NCI-H1930 (cell line): ENCODE results near the gene MGAT4B.
"Not testable (repeated sequence)": the region's sequence is repeated elsewhere in the genome, so short reads cannot be mapped to it uniquely, and the experiment has no call there.

Source experiments
- DNase-seq, 2 experiments: peaks; one replicate each; lab custom pipeline; 2025; lab: John Stamatoyannopoulos, UW

The MGAT4B gene

DNA sequence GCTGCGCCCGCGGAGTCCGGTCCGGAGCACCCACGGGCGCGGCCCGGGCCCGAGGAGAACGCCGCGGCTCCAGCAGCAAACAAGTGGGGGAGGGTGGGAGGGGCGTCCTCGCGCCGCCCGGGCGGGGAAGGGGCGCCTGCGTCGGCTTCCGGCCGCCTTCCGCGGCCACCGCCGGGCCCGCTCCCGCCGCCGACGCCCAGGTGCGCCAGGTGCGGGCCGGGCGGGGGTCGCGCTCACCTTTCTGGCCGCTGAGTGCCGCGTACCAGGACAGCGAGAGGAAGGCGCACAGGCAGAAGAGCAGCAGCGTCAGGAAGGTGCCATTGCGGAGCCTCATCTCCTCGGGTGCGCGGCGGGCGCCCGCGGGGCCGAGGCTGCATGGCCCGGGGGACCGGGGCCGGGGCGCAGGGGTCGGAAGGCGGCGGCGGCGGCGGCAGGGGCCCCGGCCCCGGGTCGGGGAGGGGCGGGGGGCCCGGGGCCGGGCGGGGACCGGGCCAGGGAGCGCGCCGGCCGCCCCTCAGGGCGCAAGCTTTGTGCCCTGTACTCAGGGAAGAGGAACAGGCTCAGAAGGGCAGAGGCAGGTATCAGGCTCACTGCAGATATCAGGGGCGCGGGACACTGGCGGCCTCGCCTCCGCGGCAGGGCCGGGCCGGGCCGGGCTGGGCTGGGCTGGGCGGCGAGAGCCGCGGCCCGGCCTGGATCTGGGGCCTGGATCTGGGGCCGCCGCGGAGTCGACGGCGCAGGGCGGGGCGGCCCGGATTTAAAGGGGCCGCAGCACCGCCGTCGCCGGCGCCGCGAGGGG is at the start of gene MGAT4B:
Gene MGAT4B (minus strand): TSS at position 617 of the 799 bp plus-strand sequence. CDS start 283 bp downstream, at position 334.
- peak; percentile 26 to 35 for DNase-seq

DNA sequence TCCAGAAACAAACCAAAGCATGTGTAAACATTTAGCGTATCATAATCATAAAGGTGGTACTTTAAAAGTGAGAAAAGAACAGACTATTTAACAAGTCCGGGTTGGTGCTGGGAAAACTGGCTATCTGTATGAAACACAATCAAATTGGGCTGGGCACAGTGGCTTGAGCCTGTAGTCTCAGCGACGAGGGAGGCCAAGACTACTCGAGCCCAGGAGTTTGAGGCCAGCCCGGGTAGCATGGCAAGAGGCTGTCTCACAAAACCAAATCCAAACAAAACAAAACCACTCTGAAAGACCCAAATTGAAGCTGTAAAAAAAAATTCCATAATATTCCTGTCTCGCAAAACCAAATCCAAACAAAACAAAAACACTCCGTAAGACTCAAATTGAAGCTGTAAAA is 47.7 kb upstream of the MGAT4B start:
- DNase-seq, result no peak

DNA sequence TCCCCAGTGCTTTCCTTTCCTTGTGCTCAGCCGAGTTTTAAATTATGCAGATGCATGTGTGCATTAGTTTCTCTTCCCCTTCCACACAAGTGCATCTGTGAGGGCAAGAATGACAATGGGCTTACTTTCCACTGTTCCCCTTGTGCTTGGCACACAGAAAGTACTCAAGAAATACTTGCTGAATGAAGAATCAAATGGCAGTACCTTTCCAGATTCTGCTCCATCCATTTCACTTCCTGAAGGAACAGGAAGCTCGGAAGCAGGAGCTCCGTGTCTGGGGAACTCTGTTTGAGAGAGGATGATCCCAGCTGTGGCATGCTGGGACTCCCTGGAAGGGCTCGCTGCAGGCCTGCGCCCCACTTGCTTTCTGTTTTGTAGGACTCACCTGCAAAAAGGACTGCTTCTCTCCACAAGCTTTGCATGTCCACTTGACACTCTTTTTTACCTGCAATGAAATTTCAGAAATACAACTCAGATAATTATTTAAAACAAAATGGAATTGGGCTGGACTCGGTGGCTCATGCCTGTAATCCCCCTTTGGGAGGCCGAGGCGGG is 46.4 kb upstream of the MGAT4B start:
- DNase-seq, result no peak

DNA sequence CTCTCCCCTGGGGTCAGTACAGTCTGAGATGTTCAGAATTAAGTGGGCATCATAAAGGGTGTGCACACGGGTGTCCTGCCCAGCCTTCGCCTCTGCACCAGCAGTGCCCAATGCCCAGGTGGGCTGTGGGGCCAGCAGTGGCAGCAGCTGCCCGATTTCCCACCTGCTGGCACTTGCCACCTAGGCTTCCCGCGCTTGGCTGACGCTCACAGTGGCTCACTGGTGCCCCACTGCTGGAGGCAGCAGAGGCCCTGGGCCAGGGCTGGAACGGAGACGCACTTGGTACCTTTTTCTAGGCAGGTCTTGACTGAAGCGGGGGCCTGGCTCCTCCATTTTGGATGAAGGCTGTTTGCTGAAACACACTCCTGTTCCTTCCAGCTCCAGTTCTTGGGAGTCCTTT is 35.0 kb upstream of the MGAT4B start:
- DNase-seq, result no peak

DNA sequence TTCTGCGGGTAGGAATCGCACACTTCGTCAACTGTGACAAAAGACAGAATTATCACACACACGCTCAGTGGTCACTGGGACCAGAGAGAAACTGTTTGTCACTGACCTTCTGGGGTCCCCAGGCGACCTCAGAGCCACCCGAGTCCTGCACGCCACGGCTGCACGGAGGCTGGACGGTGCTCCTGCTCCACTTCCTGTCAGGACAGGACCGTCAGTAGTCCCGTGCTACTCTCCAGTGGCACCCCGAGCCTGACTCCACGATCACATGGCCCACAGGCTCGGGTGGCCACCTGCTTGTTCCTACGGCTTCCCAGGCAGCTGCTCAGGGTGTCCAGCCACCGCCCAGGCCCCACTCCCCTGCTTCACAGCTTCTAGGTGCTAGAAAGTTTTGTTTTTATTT is 34.1 kb upstream of the MGAT4B start:
- DNase-seq, result no peak

DNA sequence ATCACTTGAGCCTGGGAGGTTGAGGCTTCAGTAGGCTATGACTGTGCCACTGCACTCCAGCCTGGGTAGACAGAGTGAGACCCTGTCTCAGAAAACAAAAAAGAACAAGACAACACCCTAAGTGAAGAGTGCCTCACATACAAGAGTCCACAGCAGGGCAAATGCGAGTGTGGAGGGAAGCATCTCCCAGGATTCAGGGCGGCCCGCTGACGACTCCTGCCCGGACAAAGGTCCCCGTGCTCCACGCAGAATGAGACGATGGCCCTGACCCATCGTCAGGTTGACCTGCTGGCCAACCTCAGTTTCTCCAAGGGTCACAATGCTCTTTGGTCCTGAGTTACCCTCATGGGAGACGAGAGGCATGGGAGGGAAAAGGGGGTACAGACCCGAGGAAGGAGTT is 33.7 kb upstream of the MGAT4B start:
- no peak for DNase-seq

DNA sequence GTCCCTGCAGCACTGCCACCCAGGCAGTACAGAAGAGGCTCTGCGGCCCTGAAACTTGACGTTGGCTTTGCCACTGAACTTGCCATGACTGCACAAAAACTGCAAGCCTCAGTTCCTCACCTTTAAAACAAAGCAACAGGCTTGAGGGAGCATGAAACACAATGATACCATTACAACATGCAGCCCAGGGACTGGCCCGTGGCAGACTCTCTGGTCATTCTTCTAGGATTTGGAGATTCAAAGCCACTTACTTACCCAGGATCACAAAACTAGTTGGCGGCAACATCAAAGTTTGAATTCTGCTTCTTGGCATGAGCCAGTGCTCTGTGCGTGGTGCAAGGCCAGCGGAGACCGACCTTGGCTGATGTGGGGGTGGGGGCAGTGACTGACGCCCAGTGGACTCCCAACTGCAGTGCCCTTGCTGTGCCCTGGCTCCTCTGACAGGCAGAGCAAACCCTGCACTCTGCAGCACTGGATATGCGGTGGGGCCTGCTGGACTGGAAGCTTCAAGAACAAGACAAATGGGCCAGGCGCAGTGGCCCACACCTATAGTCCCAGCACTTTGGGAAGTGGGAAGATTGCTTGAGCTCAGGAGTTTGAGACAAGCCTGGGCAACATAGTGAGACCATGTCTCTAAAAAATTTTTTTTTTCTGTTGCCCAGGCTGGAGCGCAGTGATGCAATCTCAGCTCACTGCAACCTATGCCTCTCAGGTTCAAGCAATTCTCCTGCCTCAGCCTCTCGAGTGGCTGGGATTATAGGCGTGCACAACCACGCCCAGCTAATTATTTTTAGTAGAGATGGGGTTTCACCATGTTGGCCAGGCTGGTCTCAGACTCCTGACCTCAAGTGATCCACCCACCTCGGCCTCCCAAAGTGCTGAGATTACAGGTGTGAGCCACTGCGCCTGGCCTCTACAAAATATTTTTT is 32.9 kb upstream of the MGAT4B start:
- no peak for DNase-seq

DNA sequence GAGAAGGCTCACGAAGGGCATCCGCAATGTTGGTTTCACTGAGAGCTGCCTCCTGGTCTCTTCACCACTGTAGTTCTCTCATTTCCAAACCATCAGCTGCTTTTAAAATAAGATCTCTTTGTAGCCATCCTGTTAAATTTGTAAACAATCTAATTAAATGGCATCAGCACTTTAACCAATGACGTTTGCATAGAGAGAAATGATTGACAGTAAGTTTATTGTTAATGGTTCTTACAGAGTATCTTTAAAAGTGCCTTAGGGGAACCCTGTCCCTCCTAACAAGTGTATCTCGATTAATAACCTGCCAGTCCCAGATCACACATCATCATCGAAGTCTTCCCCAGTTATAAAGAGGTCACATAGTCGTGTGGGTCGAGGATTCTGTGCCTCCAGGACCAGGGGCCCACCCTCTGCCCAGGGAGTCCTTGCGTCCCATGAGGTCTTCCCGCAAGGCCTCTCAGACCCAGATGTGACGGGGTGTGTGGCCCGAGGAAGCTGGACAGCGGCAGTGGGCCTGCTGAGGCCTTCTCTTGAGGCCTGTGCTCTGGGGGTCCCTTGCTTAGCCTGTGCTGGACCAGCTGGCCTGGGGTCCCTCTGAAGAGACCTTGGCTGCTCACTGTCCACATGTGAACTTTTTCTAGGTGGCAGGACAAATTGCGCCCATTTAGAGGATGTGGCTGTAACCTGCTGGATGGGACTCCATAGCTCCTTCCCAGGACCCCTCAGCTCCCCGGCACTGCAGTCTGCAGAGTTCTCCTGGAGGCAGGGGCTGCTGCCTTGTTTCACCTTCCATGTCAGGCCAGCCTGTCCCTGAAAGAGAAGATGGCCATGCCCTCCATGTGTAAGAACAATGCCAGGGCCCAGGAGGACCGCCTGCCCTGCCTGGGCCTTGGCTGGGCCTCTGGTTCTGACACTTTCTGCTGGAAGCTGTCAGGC is 30.7 kb upstream of the MGAT4B start:
- DNase-seq, result no peak

DNA sequence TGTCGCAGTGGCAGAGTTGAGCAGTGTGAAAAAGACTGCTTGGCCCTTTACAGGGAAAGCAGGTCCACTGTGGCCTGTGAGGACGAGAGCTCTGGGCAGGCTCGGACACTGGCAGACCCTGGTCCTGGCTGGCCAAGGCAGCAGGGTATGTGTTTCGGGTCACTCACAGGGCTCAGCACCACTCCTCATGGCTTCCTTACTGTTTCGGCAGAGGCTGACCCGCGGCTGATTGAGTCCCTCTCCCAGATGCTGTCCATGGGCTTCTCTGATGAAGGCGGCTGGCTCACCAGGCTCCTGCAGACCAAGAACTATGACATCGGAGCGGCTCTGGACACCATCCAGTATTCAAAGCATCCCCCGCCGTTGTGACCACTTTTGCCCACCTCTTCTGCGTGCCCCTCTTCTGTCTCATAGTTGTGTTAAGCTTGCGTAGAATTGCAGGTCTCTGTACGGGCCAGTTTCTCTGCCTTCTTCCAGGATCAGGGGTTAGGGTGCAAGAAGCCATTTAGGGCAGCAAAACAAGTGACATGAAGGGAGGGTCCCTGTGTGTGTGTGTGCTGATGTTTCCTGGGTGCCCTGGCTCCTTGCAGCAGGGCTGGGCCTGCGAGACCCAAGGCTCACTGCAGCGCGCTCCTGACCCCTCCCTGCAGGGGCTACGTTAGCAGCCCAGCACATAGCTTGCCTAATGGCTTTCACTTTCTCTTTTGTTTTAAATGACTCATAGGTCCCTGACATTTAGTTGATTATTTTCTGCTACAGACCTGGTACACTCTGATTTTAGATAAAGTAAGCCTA is 29.8 kb upstream of the MGAT4B start:
- DNase-seq, result no peak

DNA sequence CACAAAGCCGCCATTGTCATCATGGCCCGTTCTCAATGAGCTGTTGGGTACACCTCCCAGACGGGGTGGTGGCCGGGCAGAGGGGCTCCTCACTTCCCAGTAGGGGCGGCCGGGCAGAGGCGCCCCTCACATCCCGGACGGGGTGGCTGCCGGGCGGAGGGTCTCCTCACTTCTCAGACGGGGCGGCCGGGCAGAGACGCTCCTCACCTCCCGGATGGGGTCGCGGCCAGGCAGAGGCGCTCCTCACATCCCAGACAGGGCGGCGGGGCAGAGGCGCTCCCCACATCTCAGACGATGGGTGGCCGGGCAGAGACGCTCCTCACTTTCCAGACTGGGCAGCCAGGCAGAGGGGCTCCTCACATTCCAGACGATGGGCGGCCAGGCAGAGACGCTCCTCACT is 28.2 kb upstream of the MGAT4B start:
- DNase-seq, result not testable (repeated sequence)

DNA sequence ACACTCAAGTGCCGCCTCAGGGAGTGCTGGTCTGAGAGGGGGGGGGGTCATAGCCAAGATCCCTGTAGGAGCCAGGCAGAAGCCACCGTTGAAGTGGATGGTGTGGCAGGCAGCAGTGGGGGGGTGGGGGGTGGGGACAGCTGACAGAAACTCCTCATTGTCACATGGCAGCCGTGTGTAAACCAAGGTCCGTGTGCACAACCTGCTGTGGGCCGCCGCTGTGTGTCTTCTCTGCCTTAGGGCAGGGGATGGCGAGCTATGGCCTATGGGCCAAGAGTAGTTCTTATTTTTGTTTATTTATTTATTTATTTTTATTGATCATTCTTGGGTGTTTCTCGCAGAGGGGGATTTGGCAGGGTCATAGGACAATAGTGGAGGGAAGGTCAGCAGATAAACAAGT is 27.5 kb upstream of the MGAT4B start:
- DNase-seq, result no peak

DNA sequence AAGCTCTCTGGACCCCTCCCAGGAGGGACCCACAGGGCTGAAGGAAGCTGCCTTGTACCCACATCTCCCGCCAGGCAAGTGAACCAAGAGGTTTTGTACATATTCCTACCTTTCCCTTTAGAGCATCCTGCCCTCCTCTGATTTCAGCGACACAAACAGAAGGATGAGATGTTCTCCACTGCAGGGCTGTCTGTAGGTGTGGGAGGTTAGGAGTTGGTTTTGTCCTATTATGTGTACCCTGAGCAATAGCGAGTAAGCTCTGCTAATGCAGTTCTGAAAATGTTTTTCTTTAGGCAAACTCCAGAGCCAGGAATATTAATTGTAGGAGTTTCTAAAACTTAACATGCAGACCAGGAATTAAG is 27.0 kb upstream of the MGAT4B start:
- DNase-seq, result no peak

DNA sequence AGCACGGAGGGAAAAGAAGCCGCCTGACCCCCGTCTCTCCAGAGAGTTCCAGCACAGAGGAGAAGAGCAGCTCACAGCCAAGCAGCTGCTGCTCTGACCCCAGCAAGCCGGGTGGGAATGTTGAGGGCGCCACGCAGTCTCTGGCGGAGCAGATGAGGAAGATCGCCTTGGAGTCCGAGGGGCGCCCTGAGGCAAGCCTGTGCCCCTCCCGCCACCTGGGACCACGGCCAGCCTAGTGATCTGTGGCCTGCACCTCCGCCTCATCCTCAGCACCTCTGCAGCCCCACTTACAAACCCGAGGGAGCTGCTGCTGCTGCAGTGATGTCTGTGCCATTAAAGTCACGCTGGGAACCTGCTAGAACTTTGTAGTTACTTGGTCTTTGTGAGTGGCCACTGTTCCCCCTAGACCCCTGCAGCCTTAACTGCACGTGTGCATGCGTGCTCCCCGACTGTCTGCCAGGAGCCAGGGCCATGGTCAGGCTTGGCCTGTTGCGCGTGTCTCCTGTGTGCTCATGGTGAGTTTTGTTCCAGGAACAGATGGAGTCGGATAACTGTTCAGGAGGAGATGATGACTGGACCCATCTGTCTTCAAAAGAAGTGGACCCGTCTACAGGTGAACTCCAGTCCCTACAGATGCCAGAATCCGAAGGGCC is 26.5 kb upstream of the MGAT4B start:
- DNase-seq, result no peak

DNA sequence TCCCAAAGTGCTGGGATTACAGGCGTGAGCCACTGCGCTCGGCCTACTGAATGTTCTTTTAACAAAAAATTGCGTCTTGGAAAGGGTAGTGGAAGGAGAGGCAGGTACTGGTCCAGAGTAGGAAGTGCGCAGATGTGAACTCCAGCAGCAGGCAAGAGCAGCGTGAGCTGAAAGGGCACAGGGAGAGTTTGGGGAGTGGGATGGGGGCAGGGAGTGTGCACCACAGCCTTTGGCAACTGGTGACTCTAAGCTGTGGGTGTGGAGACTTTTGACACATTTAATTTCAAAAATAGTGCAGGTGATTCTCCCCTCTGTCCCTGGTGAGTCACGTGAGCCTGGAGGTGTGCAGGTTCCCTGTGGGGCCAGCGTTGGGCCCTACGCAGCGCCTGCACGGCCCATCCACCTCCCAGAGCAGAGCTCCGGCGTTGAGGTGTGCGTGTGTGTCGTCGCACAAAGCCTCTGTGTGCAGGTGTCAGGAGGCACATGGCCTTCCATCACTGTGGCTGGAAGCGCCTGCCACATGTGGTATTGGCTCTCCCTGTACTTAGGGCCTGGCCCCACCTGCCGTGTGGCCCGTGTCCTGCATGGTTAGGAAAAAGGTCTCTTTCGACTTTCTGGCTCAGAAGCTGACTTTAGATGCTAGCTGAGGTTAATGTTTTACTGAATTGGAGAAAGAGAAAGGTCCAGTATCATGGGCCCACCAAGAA is 25.5 kb upstream of the MGAT4B start:
- no peak for DNase-seq

DNA sequence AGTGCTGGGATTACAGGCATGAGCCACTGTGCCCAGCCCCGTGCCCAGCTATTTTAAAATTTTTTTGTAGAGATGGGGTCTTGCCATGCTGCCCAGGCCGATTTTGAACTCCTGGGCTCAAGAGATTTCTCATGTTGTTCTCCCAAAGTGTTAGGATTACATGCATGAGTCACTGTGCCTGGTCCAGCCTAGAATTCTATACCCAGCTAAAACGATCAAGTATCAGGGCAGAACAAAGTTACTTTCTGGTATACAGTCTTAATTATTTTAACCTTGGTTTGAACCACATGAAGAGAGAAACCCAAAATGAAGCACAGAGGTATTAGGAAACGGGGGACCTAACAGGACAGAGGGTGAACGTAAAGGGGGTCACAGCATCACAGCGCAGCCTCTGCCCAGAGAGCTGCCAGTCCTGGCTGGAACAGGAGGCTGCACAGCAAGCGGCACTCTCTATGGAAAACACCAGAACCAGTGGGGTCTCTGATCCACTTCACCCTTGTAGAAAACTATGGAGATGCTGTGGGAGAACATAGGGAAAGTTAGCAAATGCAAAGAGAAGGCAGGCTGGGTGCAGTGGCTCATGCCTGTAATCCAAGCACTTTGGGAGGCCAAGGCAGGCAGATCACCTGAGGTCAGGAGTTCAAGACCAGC is 24.3 kb upstream of the MGAT4B start:
- no peak for DNase-seq

DNA sequence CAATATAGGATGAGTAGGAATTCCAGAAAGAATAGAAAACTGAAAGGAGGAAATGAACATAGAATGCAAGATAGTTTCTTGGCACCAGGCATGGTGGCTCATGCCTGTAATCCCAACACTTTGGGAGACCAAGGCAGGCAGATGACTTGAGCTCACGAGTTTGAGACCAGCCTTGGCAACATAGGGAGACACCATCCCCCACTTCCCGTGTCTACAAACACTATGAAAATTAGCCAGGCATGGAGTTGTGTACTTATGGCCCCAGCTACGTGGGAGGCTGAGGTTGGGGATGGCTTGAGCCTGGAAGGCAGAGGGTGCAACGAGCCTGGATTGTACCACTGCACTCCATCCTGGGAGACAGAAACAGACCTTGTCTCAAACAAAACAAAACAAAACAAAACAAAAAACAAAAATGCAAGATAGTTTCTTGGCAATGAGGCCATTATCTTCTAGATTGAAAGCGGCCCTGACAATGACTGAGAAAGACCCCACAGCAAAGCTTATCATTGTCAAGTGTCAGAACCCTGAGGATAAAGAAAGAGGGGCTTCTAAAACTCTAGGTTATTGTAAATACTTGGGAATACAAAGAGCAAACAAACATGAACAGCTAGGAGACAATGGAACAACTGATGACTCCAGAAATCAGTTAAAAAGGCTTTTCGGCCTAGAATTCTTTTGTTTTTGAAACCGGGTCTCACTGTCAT is 23.2 kb upstream of the MGAT4B start:
- no peak for DNase-seq

DNA sequence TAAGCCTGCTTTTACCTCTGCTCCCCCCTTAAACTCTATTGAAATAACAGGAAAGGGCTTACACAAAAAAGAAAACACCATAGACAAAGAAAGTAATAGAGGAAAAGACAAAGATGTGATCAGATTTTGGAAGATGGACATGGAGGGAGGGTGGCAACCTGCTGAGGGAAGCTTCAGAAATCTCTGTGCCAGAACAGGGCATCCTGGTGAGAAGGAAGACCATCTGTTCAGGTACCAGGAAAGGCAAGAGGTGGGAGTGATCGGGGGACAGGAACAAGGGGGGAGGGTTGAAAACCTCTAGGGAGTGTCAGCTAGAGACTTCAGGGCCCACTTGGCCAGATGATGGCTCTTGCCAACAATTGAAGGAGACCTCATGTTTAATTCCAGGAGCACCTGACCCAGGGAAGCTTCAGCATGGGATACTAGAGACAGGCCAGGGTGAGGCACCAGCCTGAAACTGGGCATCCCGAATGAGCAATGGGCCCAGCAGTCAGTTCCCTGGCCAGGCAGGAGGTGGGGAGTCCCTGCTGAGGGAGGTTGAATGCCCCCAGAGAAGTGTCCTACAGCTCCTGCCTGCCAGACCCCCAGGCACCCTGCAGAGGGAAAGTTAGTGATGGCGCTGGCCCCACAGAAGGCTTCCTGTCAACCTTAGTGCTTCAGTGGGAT is 22.2 kb upstream of the MGAT4B start:
- DNase-seq, result no peak

DNA sequence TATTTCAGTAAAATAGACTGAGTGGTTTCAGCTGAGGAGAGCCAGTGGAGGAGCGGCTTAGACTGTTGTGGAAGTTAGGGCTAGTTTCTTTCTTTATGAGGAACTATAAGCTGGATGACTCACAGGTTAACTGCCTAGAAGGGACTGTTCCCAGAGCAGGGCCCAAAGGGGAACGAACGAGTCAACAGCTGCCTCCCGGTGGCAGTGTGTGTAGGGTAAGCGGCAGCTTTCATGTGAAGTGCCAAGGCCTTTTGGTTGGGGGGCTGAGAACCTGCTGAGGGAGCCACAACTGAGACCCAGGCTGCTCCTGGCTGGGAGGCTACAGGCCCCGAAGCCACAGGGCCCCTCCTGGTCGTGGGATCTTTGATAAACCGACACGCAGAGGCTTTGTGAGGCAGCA is 21.0 kb upstream of the MGAT4B start:
- no peak for DNase-seq
